Middle frontal gyrus (tissue), 1 donor: ENCODE results near the gene GRPR.

Experiments used
- DNase-seq: peaks from one replicate; pipeline ENCODE4 v3.0.0-alpha.2; 2015; ENCODE audit warnings: low spot score; ENCODE audit errors: extremely low spot score

The GRPR gene

DNA sequence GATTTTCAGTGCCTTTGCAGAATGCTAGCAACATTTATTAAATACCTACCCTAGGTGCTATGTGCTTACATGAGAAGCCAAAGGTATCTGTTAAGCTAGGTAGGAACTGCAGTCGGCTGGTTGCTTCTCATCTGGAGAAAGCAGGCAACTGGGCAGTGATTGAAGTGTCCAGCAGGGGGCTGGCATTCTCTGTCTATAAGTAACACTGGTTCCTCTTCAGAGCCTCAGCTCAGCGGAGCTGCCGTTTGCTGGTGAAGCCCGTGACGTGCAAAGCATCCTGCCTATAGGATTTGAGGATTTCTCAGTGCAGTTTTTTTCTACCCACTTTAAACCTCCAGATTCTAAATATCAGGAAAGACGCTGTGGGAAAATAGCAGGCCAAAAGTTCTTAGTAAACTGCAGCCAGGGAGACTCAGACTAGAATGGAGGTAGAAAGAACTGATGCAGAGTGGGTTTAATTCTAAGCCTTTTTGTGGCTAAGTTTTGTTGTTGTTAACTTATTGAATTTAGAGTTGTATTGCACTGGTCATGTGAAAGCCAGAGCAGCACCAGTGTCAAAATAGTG, at the start of gene GRPR:
TSS of gene GRPR (plus strand) at position 344 of the 565 bp plus-strand sequence. CDS start 389 bp downstream, outside the sequence.
- peak; percentile 16 for DNase-seq

DNA sequence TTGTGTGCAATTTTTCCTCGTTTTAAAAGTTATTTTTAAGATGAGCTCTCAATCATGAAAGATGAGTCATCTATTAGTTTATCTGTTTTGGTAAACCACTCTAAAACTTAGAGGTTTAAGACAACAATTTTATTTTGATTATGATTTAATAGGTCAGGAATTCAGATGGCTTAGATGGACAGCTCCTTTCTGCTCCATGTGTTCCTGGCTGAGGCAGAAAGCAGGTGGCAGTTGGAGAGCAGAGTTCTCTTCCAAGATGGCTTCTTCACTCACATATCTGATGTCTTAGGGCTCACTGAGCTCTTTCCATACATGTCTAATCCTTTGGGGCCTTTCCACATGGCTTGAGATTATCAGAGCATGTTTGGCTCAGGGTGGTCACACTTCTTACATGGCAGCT, 48.3 kb upstream of the GRPR start:
- no peak for DNase-seq

DNA sequence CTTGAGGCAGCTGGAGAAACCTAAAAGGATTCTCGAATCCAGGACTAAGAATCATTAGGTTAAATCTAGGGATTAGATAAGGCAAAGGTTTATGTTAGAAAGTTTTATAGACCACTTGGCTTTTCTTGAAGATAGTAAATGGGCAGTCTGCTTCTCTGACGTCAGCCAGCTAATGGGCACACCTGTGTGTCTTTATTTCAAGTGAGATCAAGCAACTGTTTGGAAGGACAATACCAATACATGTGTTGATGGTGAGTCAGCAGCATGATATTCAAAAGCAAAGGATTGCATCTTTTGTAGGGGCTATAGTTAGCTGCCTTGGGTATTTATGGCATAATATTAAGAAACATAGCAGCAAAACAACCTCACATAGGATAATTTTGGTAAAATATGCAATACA, 46.5 kb upstream of the GRPR start:
- DNase-seq, result no peak

DNA sequence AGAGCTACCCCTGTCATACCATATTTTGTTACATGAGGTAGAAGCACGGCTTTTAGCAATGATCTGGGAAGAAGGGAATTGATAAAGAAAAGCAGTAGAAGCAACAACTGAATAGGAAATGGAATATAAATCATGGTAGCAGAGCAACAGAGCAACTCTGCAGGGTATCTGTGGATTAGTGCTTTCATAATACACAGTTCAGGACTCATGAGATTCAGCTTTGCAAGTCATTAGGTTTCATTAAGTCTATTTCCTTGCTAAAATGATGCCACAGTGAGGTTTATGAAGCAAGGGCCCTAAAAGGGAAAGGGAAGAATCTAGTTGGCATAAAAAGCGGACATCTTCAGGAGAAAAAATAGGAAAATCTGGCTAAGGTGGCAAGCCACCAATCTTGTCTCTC, 45.6 kb upstream of the GRPR start:
- no peak for DNase-seq

DNA sequence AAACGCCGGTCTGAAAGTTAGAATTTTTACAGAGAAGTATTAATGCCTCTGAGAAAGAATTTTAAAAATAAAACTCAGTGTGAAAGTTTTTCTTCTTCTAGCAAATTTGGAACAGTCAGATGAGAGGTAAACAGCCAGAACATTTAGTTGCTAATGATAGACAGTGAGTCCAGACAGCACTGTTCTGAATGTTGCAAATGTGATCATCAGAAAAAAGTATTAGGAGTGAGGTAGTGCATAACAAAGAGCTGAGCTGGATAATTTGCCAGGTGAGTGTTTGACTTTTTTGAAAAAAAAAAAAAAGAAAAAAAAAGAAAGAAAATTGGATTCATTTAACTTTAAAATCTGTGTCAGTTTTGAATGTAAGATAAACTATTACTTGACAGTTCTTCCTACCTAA, 42.0 kb upstream of the GRPR start:
- DNase-seq, result no peak

DNA sequence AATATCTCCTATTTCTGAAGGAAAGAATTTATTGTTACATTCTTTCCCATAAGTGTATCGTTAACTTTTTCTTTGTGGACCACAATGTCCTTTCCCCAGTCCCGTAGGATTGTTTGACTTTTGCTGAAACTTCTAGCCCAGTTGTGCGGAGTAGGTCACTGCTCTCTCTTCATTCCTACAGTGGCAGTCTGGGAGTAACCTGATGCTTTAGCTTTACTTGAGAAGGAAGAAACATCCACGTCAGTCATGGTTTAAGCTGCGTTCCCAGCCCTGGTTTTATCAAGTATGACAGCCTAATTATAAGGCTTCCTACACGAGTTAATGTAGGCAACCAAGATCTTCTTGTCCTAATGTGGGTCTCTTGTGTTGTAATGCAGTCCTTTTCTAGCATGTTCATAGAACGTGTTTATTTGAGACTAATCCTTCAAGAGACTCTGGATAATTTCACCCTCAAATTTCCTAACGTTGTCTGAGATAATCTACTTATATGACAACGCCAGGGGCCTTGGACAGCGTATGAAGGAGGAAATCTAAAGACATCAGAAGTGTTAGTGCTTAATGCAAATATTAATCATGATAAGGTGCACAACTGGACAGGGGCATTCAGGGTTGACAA, 40.8 kb upstream of the GRPR start:
- no peak for DNase-seq

DNA sequence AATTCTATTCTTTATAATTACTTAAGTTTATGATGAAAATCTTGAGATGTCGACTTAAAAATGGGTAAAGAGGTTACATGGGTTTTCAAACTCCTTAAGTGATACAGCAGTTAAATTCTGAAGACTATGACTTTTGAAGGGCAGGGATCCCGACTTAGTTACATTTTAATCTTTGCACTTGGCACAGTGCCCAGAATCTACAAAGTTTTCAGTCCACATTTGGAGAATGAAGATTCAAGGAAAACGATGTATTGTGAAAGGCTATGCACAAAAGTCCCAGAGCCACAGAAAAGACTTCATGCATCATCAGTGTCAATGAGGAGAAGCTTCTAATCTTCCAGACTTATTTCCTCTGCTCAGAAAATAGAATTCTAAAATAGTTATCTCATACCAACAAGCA, 36.3 kb upstream of the GRPR start:
- no peak for DNase-seq

DNA sequence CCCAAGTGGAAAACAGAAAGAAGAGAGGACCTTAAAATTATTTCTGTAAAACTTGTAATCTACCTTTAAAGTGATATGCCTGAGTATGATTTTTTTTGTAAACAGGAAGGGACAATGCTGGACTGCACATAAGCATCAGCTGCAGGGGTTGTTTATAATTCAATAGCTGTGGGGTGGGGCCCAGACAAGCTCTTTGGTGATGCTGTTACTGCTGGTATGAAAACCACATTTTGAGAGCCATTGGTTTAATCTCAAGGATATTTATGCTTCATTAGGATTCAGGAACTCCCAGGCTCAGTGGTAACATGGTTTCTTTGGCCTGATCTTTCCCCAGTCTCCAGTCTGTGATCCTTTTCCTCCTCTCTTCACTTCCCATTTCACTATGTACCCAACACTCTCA, 34.3 kb upstream of the GRPR start:
- no peak for DNase-seq

DNA sequence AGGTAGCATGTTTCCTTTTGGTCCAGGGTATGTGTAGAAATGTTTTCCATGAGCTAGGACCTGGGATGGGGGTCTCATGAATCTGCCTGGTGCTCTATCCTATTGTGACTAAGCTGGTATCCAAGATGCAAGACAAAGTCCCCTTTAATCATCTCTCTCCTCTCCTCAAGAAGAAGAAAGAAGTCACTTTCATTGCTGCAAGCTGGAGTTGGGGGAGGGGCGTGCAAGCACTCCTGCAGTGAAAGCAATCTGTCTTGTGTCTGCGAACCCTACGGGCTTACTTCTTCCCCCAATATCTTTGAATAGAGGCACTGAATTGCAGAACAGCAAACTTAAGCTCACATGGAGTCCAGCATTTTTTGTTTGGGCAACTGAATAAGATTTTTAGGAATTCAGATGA, 27.2 kb upstream of the GRPR start:
- DNase-seq, result no peak

DNA sequence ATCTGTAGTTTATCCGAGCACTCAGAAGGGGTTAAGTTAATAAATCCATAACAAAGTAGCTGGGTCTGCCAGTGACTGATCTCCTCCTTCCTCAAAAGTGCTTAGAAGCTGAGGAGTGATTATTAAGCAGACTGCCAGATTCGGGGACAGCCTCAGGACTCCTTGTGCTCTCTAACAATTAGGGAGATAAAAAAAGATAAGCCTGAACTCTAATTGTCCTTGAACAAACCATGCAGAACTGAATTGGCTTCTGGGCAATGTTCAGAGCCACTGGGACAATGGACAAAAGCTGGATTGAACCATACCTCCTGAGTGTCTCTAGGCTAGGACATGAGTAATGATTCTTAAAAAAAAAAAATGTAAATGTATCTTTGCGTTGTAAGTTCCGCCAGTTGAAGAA, 22.7 kb upstream of the GRPR start:
- DNase-seq, result no peak

DNA sequence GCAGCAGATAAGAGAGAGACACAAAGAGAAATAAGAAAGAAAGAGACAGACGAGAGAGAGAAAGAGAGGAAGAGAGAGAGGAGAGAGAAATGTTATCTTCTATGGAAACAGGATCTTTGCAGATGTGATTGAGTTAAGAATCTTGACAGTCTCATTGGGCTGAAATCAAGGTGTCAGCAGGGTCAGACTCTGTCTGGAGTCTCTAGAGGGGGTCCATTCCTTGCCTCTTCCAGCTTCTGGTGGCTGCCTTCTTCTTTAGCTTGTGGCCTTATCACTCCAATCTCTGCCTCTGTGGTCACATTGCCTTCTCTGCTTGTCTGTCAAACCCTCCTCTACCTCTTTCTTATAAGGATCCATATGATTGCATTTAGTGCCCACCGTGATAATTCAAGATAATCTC, 21.8 kb upstream of the GRPR start:
- no peak for DNase-seq

DNA sequence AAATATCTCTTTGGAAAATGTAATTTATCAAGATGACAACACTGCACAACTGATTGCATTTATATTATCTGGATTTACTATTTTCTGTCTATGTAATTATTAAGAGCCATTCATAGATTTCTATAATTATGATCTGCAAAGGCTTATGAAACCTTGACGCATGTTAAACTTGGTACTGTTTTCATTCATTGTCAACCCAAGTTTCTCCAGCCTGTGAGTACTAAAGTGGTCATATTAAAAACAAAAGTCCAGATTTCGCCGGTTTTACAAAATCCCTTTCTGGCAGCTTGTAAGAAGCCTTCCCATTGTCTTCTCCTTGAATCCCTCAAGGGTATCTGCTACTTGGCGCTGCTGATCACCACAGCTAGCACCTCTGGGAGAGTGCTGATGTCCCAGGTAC, 19.7 kb upstream of the GRPR start:
- DNase-seq, result no peak

DNA sequence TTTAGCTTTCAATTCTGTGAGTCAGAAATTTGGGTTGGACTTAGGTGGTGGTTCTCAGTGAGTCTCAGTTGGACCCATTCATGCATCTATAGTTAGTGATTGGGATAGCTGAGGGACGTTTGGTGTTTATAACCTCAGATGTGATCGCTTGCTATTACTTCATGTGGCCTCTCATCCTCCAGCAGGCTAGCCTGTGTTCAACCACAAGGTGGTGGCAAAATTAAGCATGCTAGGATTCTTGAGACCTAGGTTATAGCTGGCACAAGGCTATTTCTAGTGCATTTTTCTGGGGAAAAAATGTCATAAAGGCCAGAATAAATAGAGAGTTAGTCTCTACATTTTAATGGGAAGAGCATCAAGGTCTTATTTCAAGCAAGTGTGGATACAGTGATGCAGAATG, 10.9 kb upstream of the GRPR start:
- no peak for DNase-seq

DNA sequence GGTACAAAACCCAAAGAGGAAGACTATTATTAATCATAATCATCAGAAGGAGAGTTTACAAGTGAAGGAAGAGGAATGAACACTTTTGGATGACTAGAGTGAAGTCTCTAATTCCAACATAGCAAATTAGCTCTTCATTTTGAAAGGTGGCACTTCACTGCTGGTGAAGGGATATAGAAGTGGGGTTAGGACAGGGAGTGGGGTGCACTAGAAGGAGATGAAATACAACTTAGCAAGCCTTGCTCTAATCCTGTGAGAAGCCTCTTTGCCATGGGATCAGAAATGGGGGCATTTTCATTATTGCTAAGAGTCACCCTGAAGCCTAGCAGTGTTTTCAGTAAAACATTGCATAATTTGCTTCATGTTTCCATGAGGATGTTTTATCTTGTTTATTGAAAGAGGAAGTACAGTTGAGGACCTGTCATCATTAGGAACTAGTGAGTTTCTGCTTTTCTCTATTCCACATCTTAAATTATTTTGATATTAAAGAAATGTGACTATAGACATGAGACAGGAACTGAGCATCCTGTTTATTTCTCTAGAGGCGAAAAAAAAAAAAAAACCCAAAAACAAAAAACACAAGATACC, 9.3 kb upstream of the GRPR start:
- DNase-seq, result no peak

DNA sequence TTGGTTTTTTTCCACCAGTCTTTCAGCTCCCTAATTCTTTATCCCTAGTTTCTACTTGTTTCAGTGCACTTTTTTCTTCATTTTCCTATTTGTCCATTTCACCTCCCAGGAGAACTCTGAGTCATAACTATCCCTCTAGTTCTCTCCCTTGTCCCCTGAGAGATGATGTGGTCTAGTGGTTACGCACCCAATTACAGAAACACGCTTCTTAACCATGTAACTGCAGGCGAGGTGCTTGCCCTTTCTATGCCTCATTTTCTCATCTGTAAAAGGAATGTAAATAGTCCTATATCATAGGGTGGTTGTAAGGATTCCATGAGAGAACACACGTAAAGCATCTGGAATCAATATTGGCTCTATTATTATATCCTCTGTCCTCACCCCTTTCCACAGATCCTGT, 8.8 kb upstream of the GRPR start:
- no peak for DNase-seq

DNA sequence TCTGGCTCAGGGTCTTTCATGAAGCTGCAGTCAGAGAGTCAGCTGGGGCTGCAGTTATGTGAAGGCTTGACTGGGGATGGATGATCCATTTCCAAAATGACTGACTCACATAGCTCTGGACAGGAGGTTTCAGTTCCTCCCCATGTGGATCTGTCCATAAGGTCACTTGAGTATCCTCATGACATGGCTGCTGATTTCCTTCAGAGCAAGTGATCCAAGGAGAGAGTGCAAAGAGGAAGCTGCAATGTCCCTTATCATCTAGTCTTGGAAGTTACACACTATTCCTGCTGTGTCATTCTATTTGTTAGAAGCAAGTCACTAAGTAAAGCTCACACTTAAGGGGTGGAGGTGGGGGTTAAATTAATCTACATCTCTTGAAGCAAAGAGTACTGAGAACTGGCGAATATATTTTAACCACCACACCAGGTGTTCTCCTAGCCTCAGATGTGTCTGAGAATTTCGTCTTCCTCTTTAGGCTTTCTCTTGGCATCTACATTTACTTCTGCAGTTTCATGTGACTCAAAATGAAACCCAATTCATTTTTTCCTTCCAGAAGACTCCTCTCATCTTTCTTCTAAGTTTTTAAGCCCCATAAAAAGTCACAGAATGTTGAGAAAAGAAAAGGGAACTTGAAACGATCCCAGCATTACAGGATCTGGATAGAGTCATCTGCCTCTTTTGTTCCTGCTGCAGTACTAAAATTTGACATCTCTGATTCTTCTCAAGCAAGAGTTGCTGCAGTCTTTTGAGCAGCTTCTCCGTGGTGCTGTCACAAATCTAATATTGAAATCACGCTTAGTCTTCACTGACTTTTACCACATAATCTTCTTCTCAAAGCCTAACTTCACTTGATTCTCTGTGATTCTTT, 3.8 kb upstream of the GRPR start:
- no peak for DNase-seq

DNA sequence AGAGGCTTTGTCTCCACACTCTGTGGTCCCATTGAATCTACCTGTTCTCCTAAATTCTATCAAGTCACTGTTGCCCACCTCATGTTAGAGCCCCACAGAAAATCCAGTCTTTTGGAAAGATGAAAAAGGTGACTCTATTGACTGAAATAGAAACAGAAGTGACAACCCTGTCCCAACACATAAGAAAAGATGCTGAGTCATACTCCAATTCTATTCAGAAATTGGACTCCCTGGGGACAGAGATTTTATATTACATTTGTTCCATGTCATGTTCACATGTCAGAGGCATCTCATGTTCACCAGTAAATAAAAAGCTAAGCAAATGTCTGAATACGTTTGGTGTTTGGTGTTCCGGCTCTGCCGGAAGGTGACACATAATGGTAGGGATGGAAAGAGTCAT, 2.9 kb upstream of the GRPR start:
- no peak for DNase-seq

DNA sequence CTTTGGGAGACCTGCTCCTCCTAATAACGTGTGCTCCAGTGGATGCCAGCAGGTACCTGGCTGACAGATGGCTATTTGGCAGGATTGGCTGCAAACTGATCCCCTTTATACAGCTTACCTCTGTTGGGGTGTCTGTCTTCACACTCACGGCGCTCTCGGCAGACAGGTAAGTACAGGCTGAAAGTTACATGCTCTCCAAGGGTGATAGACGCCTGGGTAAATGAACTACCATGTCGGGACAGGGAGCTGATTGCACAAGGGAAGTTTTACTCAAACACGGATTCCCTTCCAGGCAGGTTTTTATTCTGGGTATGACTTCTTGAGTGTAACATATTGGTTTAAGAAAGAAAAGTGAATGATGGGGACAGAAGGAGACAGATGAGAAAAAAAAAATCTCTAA, 836 bp downstream of the GRPR start:
- no peak for DNase-seq

DNA sequence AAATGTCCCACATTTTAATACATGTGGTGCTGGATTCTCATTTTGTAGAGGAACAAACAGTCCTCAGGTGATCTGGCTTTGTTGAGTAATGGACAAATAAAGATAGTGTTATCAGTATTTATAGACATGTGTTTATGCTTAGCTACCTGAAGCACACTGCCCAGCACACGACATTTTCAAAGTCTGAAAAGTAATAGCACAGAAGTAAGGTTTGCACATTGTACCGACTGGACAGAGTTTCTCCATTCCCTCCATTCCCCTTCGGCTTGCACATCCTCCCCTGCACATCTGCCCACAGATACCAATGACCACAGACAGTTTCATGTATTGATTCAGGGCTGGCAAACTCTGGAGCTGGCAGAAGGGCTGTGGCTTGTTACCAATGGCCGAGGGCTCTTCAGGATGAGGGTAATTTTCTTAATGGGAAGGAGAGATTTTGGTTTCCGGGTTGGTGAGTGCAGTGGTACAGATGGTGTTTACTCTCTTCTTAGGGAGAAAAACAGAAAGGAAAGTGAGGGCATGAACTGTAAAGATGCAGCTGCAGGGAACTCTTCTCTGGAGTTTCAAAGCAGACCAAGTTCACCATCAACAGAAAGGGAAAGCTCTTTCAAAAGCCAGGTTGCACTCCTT, 2.3 kb downstream of the GRPR start:
- no peak for DNase-seq

DNA sequence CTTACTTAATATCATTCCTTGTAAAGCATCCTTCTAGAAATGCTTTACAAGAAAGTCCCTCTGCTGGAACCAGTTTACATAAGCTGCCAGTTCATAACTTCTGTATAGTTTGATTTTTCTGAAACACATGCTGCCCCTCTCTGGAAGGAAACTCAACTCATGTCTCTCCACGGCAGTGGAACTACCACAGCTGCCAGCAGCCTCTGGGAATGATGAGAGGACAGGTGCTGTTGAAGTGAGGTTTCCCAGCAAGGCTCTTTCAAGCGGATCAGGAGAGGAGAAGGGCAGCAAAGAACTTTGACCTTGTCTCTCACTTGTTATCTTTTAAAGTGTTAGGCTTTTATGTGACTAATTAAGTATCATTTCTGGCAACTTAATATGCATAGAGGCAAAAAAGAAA, 7.3 kb downstream of the GRPR start:
- no peak for DNase-seq

DNA sequence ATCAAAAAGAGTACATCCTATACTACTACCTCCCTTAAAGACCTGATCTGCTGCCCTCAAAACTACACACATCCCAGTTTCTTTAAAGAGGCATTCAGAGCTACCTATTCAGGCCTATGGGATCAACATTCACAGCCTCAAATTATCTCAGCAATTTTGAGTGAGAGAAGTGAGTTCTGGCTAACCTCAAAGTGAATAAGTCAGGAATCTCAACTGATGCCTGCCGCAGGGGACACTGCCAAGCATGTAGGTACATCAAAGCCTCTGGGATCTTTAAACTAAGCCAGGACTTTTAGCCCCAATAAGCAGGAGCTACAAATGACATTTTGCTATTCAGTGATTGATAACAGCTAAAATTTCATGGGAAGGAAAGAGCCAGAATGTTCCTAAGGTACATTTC, 11.6 kb downstream of the GRPR start:
- no peak for DNase-seq

DNA sequence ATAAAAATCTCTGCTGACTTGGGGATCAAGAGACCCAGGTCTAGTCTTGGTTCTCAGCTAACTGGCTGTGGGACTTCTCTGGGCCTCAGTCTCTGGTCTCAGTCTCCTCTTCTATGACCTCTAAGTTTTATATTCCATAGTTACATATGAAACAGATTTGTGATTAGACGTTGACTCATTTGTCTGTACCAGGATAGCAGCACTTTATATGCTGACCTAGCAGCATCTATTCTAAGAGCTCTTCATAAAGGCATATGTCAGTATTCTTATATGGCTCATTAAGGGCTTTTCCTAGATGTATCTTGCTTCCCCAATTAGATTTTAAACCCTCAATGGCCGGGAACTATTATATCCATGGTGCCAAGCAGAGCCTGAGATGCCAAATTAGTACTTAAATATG, 12.7 kb downstream of the GRPR start:
- DNase-seq, result no peak
